Effector memory CD4-positive, alpha-beta T cell (primary cell): Measurements from ENCODE around the gene ANKZF1.
A peak's percentile ranks its signal among the peaks of the same experiment; 100 is the strongest.

Source experiments
- DNase-seq, 3 donors: peaks; one replicate each; pipeline ENCODE4 v3.0.0-alpha.2; 2020
- H3K27ac ChIP-seq: 2 replicates; pipeline ENCODE4 v1.7.0; 2013; ENCODE audit warnings: mild to moderate bottlenecking, low read length, moderate library complexity; ENCODE audit not compliant: insufficient read depth, poor library complexity, severe bottlenecking
- H3K27me3 ChIP-seq: replicated peaks from 2 replicates; pipeline ENCODE4 v1.7.0; 2013; ENCODE audit warnings: mild to moderate bottlenecking, low read length; ENCODE audit not compliant: insufficient read depth, control insufficient read depth, poor library complexity, severe bottlenecking
- H3K36me3 ChIP-seq: 2 replicates; pipeline ENCODE4 v1.7.0; 2013; ENCODE audit warnings: mild to moderate bottlenecking, low read length, moderate library complexity; ENCODE audit not compliant: control insufficient read depth, insufficient read depth
- H3K4me1 ChIP-seq: 2 replicates; pipeline ENCODE4 v1.7.0; 2013; ENCODE audit warnings: low read length, mild to moderate bottlenecking; ENCODE audit not compliant: control insufficient read depth, insufficient read depth, poor library complexity, severe bottlenecking
- H3K4me3 ChIP-seq: 2 replicates; pipeline ENCODE4 v1.7.0; 2013; ENCODE audit warnings: low read length, low read depth, mild to moderate bottlenecking; ENCODE audit not compliant: insufficient read depth, poor library complexity, severe bottlenecking
- H3K9me3 ChIP-seq: 2 replicates; pipeline ENCODE4 v1.7.0; 2013; ENCODE audit warnings: mild to moderate bottlenecking, low read length, moderate library complexity; ENCODE audit not compliant: control insufficient read depth

ANKZF1 gene

GRCh38 chr2:219247678-219248642 lies 18.4 kb downstream of the ANKZF1 start:
- no peaks in the 10 kb centered on the region for H3K9me3 ChIP-seq
- peak; percentile 51 to 63 (median 59) for DNase-seq
- peak overlapping the region; percentile 69 for H3K27ac ChIP-seq
- peaks cover 75% of the 10 kb centered on the region for H3K4me1 ChIP-seq
- H3K36me3 ChIP-seq: peaks cover 12% of the 10 kb centered on the region
- H3K27me3 ChIP-seq: no peaks in the 10 kb centered on the region
- peak overlapping the region; percentile 37 for H3K4me3 ChIP-seq

- Histone ChIP-seq H3K27me3 (no peaks in the 10 kb centered on the region), H3K9me3 (no peaks in the 10 kb centered on the region), H3K4me1 (peaks cover 75% of the 10 kb centered on the region), H3K4me3 (peak overlapping the region; percentile 43), H3K27ac (peak overlapping the region; percentile 69), H3K36me3 (peaks cover 12% of the 10 kb centered on the region)
- DNase-seq: no peak
These were observed 19.2 kb downstream of the ANKZF1 start for GRCh38 chr2:219248845-219249202.

GRCh38 chr2:219249203-219249980 lies 19.8 kb downstream of the ANKZF1 start:
- peaks cover 75% of the 10 kb centered on the region for H3K4me1 ChIP-seq
- peak overlapping the region; percentile 43 for H3K4me3 ChIP-seq
- H3K27ac ChIP-seq: peak overlapping the region; percentile 69
- H3K27me3 ChIP-seq: no peaks in the 10 kb centered on the region
- DNase-seq: peak in 1 of 3 donors; percentile 47
- peaks cover 12% of the 10 kb centered on the region for H3K36me3 ChIP-seq
- no peaks in the 10 kb centered on the region for H3K9me3 ChIP-seq

- Histone ChIP-seq H3K36me3 (peaks cover 12% of the 10 kb centered on the region), H3K9me3 (no peaks in the 10 kb centered on the region), H3K4me1 (peaks cover 67% of the 10 kb centered on the region), H3K27ac (peak overlapping the region; percentile 69), H3K4me3 (peak overlapping the region; percentile 43), H3K27me3 (no peaks in the 10 kb centered on the region)
- DNase-seq: no peak
These were observed 20.6 kb downstream of the ANKZF1 start for GRCh38 chr2:219250049-219250781.

- DNase-seq: no peak
- Histone ChIP-seq H3K27me3 (no peaks in the 10 kb centered on the region), H3K9me3 (no peaks in the 10 kb centered on the region), H3K36me3 (peaks cover 12% of the 10 kb centered on the region), H3K27ac (peak overlapping the region; percentile 94), H3K4me3 (peak overlapping the region; percentile 87), H3K4me1 (peaks cover 57% of the 10 kb centered on the region)
These were observed 22.1 kb downstream of the ANKZF1 start for GRCh38 chr2:219251656-219252055.

- Histone ChIP-seq H3K36me3 (peaks cover 12% of the 10 kb centered on the region), H3K27me3 (no peaks in the 10 kb centered on the region), H3K4me1 (peaks cover 53% of the 10 kb centered on the region), H3K27ac (peak overlapping the region; percentile 94), H3K9me3 (no peaks in the 10 kb centered on the region), H3K4me3 (peak overlapping the region; percentile 87)
- DNase-seq: peak in 1 of 3 donors; percentile 26
These were observed 22.5 kb downstream of the ANKZF1 start for GRCh38 chr2:219252084-219252483.

- Histone ChIP-seq H3K4me3 (peak overlapping the region; percentile 87), H3K27ac (peak overlapping the region; percentile 94), H3K4me1 (peaks cover 48% of the 10 kb centered on the region), H3K9me3 (no peaks in the 10 kb centered on the region), H3K36me3 (peaks cover 12% of the 10 kb centered on the region), H3K27me3 (no peaks in the 10 kb centered on the region)
- DNase-seq: no peak
These were observed 22.9 kb downstream of the ANKZF1 start for GRCh38 chr2:219252570-219252899.

- peak within 1 kb of the TSS; percentile 87 for H3K4me3 ChIP-seq
- no peaks in the 10 kb centered on the region for H3K27me3 ChIP-seq
- H3K9me3 ChIP-seq: no peaks in the 10 kb centered on the region
- peaks cover 12% of the 10 kb centered on the region for H3K36me3 ChIP-seq
- DNase-seq: peak in 1 of 3 donors; percentile 30
- peak within 1 kb of the TSS; percentile 94 for H3K27ac ChIP-seq
- peaks cover 43% of the 10 kb centered on the region for H3K4me1 ChIP-seq
These were observed 23.5 kb downstream of the ANKZF1 start, which contains the start of gene TUBA4B for GRCh38 chr2:219252900-219253752. TSS of gene TUBA4B (plus strand) at chr2:219253243. CDS start at chr2:219253408, 165 bp downstream.
